ENCODE results near the gene INAVA.

- TF ChIP-seq CTCF (IDR thresholded peaks at IDR 0.05) (no peak), POLR2A (IDR thresholded peaks at IDR 0.05) (no peak)
Measured at GRCh38 chr1:200899954-200900867, 5.5 kb downstream of the INAVA start.

Measured in Peyer's patch (tissue), 4 donors.